ENCODE measurements around the gene VTCN1. TPM values are rescaled to one million over a fixed set of nuclear protein-coding genes. Genes with fewer than 3 reads are reported as not detected.

The VTCN1 gene
- total RNA-seq, 4 donors from 2014 or later, result not detected

GRCh38 chr1:117178756-117179155, 32.0 kb downstream of the VTCN1 start:
- DNase-seq, result no peak
- Histone ChIP-seq H3K36me3 (no peaks in the 10 kb centered on the region), H3K27me3 (no peaks in the 10 kb centered on the region), H3K9me3 (no peaks in the 10 kb centered on the region), H3K4me1 (peaks cover 0 to 6% of the 10 kb centered on the region in 2 donors), H3K4me3 (replicated peaks in 1 of 3) (no peak overlapping the region), H3K27ac (no peak overlapping the region)
- WGBS, 2 donors, result 92% methylated on average over 5 of the region's 5 CpGs
- TF ChIP-seq CTCF (IDR thresholded peaks at IDR 0.05) (no peak), POLR2A (IDR thresholded peaks at IDR 0.05) (no peak)
- intact Hi-C loops (cut with DNase I), result no loop called here

- H3K4me3 ChIP-seq (replicated peaks in 1 of 3), result no peak overlapping the region
- WGBS, 2 donors, result 44 to 48% methylated on average over 1 of the region's 1 CpG
- TF ChIP-seq CTCF (IDR thresholded peaks at IDR 0.05) (no peak), POLR2A (IDR thresholded peaks at IDR 0.05) (no peak)
- H3K9me3 ChIP-seq, result no peaks in the 10 kb centered on the region
- H3K27ac ChIP-seq, result no peak overlapping the region
- no peak for DNase-seq
- no peaks in the 10 kb centered on the region for H3K36me3 ChIP-seq
- H3K27me3 ChIP-seq, result no peaks in the 10 kb centered on the region
- intact Hi-C loops (cut with DNase I), result no loop called here
- H3K4me1 ChIP-seq, result peaks cover 0 to 6% of the 10 kb centered on the region in 2 donors
Observed at GRCh38 chr1:117177376-117177775, 33.4 kb downstream of the VTCN1 start.

- H3K27ac ChIP-seq, result no peak overlapping the region
- H3K4me3 ChIP-seq (replicated peaks in 1 of 3), result no peak overlapping the region
- no peaks in the 10 kb centered on the region for H3K27me3 ChIP-seq
- no peak for TF ChIP-seq CTCF (IDR thresholded peaks at IDR 0.05)
- TF ChIP-seq POLR2A (IDR thresholded peaks at IDR 0.05), result no peak
- no peak for DNase-seq
- H3K36me3 ChIP-seq, result no peaks in the 10 kb centered on the region
- peaks cover 0 to 6% of the 10 kb centered on the region in 2 donors for H3K4me1 ChIP-seq
- no peaks in the 10 kb centered on the region for H3K9me3 ChIP-seq
- WGBS, 2 donors, result 85 to 88% methylated on average over 6 of the region's 6 CpGs
- intact Hi-C loops (cut with DNase I), result no loop called here
Observed at GRCh38 chr1:117176579-117176978, 34.1 kb downstream of the VTCN1 start.

GRCh38 chr1:117174851-117175250, 35.9 kb downstream of the VTCN1 start:
- Histone ChIP-seq H3K4me1 (no peaks in the 10 kb centered on the region), H3K9me3 (no peaks in the 10 kb centered on the region), H3K36me3 (no peaks in the 10 kb centered on the region), H3K27ac (no peak overlapping the region), H3K27me3 (no peaks in the 10 kb centered on the region), H3K4me3 (replicated peaks in 1 of 3) (no peak overlapping the region)
- intact Hi-C loops (cut with DNase I), result no loop called here
- WGBS, 2 donors, result 93 to 95% methylated on average over 4 of the region's 4 CpGs
- no peak for DNase-seq
- TF ChIP-seq POLR2A (IDR thresholded peaks at IDR 0.05) (no peak), CTCF (IDR thresholded peaks at IDR 0.05) (no peak)

- H3K36me3 ChIP-seq, result no peaks in the 10 kb centered on the region
- no peaks in the 10 kb centered on the region for H3K27me3 ChIP-seq
- H3K4me1 ChIP-seq, result no peaks in the 10 kb centered on the region
- H3K27ac ChIP-seq, result no peak overlapping the region
- H3K9me3 ChIP-seq, result no peaks in the 10 kb centered on the region
- no peak overlapping the region for H3K4me3 ChIP-seq (replicated peaks in 1 of 3)
- 69 to 74% methylated on average over 6 of the region's 6 CpGs for WGBS, 2 donors
- intact Hi-C loops (cut with DNase I), result no loop called here
- TF ChIP-seq CTCF (IDR thresholded peaks at IDR 0.05) (no peak), POLR2A (IDR thresholded peaks at IDR 0.05) (no peak)
- DNase-seq, result no peak
Observed at GRCh38 chr1:117173691-117174090, 37.0 kb downstream of the VTCN1 start.
